ENCODE measurements around the gene STK36. TPM values are rescaled to one million over a fixed set of nuclear protein-coding genes. Genes with fewer than 3 reads are reported as not detected.

STK36 gene
- total RNA-seq, 1 donor from 2014 or later = 67.8 TPM

DNA sequence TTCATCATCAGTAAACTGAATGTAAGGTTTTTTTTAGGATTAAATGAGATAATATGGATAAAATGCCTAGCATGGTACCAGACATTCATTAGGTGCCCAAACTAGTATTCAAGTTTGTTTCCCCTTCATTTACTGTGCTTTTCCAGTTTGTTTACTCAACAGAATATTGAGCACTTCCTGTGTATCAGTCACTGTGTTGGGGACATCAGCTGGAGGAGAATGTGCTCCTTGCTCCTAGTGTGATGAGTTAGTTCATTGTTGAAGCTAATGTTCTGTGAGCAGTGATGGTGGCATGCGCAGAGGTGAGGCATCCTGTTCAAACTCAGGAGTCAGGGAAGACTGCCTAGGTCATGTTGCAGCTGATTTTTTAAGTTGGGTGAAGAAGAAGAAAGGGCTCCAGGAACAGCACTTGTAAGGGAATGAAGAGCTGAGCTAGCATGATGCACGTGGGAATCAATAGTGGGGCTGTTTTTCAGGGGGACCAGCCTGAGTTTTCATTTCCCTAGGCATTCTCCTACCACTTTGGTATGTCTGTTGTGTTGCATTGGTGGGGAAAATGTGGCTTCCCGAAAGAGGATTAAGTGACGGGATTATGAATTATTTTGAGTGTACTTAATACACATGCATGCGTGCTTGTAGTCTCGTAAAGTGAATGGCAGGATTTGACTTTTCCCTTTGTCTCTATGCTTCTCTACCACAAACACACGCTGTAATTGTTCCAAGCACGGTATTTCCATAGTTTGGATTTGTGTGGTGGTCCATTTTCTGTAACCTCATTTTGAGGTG lies 62.5 kb downstream of the STK36 start:
- H3K9me3 Mint-ChIP-seq (ENCODE audit: unreplicated experiment) = no peaks in the 10 kb centered on the region
- H3K36me3 Mint-ChIP-seq (ENCODE audit: unreplicated experiment) = peaks cover 13% of the 10 kb centered on the region
- no peak overlapping the region for H3K27ac Mint-ChIP-seq (ENCODE audit: unreplicated experiment)
- no peak for DNase-seq (ENCODE audit: extremely low spot score, unreplicated experiment)
- peaks cover 37% of the 10 kb centered on the region for H3K4me1 Mint-ChIP-seq (ENCODE audit: unreplicated experiment)
- no peak overlapping the region for H3K4me3 Mint-ChIP-seq (ENCODE audit: unreplicated experiment)
- TF ChIP-seq CTCF (IDR thresholded peaks at IDR 0.05) = no peak
- no peaks in the 10 kb centered on the region for H3K27me3 Mint-ChIP-seq (ENCODE audit: unreplicated experiment)

DNA sequence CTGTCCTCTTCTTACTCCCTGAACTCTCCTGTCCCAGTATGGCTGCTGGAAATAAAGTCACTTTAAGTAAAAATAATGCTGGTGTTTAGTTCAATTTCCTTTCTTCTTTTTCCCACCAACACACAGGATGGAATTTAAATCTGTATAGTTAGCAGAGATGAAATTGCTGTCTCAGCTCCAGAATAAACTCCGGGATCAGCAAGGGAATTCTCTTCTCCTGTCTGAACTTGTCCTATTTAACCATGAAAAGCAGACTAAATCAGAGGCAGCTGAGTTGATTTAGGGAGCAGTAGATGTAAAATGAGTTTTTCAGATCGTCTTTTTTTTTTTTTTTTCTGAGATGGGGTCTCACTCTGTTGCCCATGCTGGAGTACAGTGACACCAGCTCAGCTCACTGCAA lies 64.6 kb downstream of the STK36 start:
- H3K4me1 Mint-ChIP-seq (ENCODE audit: unreplicated experiment) = peaks cover 27% of the 10 kb centered on the region
- H3K27ac Mint-ChIP-seq (ENCODE audit: unreplicated experiment) = peak overlapping the region; percentile 31
- DNase-seq (ENCODE audit: extremely low spot score, unreplicated experiment) = no peak
- peaks cover 22% of the 10 kb centered on the region for H3K36me3 Mint-ChIP-seq (ENCODE audit: unreplicated experiment)
- H3K9me3 Mint-ChIP-seq (ENCODE audit: unreplicated experiment) = no peaks in the 10 kb centered on the region
- no peaks in the 10 kb centered on the region for H3K27me3 Mint-ChIP-seq (ENCODE audit: unreplicated experiment)
- no peak overlapping the region for H3K4me3 Mint-ChIP-seq (ENCODE audit: unreplicated experiment)
- TF ChIP-seq CTCF (IDR thresholded peaks at IDR 0.05) = no peak

GRCh38 chr2:218743068-218743467 lies 71.2 kb downstream of the STK36 start:
- Mint-ChIP-seq H3K36me3 (ENCODE audit: unreplicated experiment) (peaks cover 33% of the 10 kb centered on the region), H3K4me1 (ENCODE audit: unreplicated experiment) (peaks cover 3% of the 10 kb centered on the region), H3K9me3 (ENCODE audit: unreplicated experiment) (no peaks in the 10 kb centered on the region), H3K27me3 (ENCODE audit: unreplicated experiment) (no peaks in the 10 kb centered on the region), H3K27ac (ENCODE audit: unreplicated experiment) (no peak overlapping the region), H3K4me3 (ENCODE audit: unreplicated experiment) (no peak overlapping the region)
- TF ChIP-seq CTCF (IDR thresholded peaks at IDR 0.05) = no peak
- no peak for DNase-seq (ENCODE audit: extremely low spot score, unreplicated experiment)

DNA sequence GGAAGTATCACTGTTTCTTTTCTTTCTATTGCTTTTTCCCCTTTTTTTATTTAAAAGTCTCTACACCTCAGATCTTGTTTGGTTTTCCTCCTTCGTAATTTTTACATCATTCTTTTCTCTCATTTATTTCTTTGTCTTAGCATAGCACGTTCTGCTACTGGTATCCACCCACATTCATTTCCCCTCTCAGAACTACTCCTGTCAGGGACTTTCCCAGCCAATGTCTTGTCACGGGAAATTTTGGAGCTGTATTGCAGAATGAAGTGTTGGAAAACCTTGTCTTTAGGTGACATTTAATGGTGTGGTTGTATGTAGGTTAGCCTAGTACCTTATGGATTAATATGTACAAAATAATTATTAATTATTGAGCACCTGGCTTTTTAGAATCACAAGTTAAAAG lies 72.7 kb downstream of the STK36 start:
- no peak overlapping the region for H3K4me3 Mint-ChIP-seq (ENCODE audit: unreplicated experiment)
- no peak for TF ChIP-seq CTCF (IDR thresholded peaks at IDR 0.05)
- H3K36me3 Mint-ChIP-seq (ENCODE audit: unreplicated experiment) = peaks cover 36% of the 10 kb centered on the region
- no peaks in the 10 kb centered on the region for H3K9me3 Mint-ChIP-seq (ENCODE audit: unreplicated experiment)
- peaks cover 3% of the 10 kb centered on the region for H3K4me1 Mint-ChIP-seq (ENCODE audit: unreplicated experiment)
- no peak overlapping the region for H3K27ac Mint-ChIP-seq (ENCODE audit: unreplicated experiment)
- DNase-seq (ENCODE audit: extremely low spot score, unreplicated experiment) = no peak
- no peaks in the 10 kb centered on the region for H3K27me3 Mint-ChIP-seq (ENCODE audit: unreplicated experiment)

- H3K9me3 Mint-ChIP-seq (ENCODE audit: unreplicated experiment) = no peaks in the 10 kb centered on the region
- peaks cover 32% of the 10 kb centered on the region for H3K36me3 Mint-ChIP-seq (ENCODE audit: unreplicated experiment)
- peaks cover 3% of the 10 kb centered on the region for H3K4me1 Mint-ChIP-seq (ENCODE audit: unreplicated experiment)
- DNase-seq (ENCODE audit: extremely low spot score, unreplicated experiment) = peak; percentile 15
- TF ChIP-seq CTCF (IDR thresholded peaks at IDR 0.05) = no peak
- H3K27ac Mint-ChIP-seq (ENCODE audit: unreplicated experiment) = no peak overlapping the region
- H3K27me3 Mint-ChIP-seq (ENCODE audit: unreplicated experiment) = no peaks in the 10 kb centered on the region
- no peak overlapping the region for H3K4me3 Mint-ChIP-seq (ENCODE audit: unreplicated experiment)
Measured at GRCh38 chr2:218745160-218745558, 73.3 kb downstream of the STK36 start.
